HG03196 (cell line): ENCODE data around the gene F2.
"Not testable (repeated sequence)": the region's sequence is repeated elsewhere in the genome, so short reads cannot be mapped to it uniquely, and the experiment has no call there.

Source experiments
- ATAC-seq: cut with Tn5 transposase; IDR thresholded peaks from one replicate; pipeline ENCODE4 v1.9.1; 2021; ENCODE audit not compliant: unreplicated experiment

F2 gene

DNA sequence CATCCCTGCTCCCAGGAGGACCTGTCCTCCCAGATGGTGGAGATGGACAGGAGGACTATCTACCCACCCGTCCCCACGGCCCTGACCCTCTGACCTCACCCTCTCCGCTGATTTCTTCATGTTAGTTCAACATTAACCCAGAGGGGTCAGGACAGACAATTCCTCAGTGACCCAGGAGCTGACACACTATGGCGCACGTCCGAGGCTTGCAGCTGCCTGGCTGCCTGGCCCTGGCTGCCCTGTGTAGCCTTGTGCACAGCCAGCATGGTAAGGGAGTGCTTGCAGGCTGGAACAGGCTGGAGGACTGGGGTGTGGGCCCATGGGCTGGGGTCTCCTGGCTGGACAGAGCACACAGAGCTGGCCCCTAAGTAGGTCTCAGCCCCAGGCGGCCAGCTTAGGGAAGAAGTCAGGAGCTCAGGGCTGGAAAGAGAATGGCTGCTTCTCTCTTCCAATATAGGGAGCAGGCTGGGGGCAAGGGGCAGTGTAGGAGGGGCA is at the start of gene F2:
Gene F2 (plus strand): TSS at position 166 of the 495 bp plus-strand sequence. CDS start 23 bp downstream, at position 189.
- ATAC-seq: no peak

DNA sequence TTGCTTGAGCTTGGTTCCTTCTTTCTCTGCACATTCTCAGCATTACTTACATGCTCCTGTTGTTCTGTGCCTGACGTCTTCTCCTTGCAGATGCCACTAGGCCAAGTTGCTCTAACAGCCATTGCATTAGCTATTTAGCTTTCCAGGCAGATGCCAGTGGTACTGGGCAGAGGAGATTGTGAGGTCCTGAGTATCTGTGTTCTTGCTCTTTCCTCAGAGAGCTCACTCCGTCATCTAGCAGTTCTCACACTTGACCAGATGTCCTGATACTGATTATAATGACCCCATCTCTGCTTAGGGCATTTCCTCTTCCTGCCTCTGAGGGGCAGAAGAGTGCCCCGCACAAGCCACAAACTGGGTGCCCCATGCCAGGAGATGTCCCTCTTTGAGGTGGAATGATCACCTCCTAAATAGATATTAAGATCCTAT is 49.3 kb upstream of the F2 start:
- ATAC-seq: no peak

GRCh38 chr11:46670521-46670920 is 48.5 kb upstream of the F2 start:
- not testable (repeated sequence) for ATAC-seq

DNA sequence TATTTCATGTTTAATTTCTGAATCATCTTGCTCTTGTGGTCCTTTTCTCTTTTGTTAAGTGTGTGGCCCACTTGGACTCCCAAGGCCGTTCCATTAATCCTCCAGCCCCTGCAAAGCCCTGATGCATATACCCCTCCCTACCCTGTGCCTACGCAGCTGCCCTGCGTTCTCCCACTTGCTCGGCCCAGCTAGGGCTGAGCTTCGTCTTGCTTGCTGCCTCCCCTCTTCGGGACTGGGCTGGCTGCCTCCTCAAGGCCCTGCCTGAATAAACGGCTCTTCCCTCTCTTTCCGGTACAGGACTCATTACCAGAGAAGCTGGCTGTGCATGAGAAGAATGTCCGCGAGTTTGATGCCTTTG is 47.1 kb upstream of the F2 start:
- ATAC-seq: no peak

GRCh38 chr11:46672381-46672839 is 46.6 kb upstream of the F2 start:
- no peak for ATAC-seq

GRCh38 chr11:46673713-46674462 is 45.1 kb upstream of the F2 start:
- ATAC-seq: no peak

DNA sequence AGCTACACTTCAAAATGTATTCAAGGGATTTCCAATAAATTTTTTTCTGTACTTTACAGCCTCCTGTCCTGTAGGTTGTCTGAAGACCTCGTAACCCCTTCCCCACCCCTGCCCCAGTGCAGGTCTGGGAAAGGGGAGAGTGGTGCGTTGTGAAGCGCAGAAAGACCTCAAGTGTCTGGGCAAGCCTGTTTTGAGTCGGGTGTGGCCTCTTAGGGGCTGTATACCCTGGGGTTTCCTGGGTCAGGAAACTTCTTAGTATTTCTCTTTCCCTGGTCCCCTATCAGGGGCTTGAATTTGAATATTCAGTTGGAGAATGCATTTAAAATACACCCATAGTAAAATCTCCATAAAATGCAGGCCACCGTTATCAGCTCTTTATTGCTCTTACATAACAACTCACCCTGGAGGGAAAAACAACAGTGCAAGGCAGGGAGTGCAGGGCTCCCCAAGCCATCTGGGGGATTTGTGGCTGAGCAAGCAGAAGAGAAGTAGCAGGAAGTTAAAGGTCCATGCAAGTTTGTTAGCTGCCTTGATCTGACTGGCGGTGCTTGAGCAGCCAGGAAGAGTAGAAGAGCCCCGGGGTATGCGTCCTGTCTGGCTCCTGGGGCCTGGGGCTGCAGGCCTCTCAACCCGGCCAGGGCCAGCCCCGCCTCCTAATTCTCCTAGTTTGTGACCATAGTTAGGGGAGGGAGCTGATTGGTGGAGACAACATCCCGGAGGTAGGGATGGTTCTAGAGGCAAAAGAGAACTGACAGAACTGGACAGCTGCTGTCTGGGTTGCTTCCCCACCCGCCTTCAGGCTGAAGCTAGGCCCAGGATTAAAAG is 44.3 kb upstream of the F2 start:
- ATAC-seq: no peak

DNA sequence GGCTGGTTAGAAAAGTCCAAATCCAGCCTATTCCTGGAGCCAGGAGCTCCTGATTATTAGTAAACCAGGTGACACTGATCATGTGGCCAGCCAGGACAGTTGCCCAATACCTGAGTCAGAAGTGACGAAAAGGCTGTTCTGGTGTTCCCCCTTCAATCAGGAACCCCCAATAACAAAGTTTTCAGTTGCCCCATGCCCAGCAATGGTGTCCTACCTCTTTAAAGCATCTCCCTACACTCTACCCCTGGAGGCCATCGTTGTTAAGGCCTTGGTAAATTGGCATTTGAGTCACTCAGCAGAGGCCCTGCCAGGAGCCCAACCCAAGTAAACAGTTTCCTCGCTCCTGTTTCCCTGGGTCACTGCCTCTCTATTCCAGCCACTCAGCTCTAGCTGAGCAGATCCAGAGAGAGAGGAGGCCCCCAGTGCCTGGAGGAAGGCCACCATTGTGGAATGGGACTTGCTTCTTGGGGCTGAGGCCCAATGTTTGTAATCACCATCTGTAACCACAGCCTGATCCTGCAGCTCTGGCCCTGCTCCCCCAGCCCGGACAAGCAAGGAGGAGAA is 43.6 kb upstream of the F2 start:
- ATAC-seq: no peak

- no peak for ATAC-seq
These were observed 43.1 kb upstream of the F2 start for GRCh38 chr11:46675949-46676348.

DNA sequence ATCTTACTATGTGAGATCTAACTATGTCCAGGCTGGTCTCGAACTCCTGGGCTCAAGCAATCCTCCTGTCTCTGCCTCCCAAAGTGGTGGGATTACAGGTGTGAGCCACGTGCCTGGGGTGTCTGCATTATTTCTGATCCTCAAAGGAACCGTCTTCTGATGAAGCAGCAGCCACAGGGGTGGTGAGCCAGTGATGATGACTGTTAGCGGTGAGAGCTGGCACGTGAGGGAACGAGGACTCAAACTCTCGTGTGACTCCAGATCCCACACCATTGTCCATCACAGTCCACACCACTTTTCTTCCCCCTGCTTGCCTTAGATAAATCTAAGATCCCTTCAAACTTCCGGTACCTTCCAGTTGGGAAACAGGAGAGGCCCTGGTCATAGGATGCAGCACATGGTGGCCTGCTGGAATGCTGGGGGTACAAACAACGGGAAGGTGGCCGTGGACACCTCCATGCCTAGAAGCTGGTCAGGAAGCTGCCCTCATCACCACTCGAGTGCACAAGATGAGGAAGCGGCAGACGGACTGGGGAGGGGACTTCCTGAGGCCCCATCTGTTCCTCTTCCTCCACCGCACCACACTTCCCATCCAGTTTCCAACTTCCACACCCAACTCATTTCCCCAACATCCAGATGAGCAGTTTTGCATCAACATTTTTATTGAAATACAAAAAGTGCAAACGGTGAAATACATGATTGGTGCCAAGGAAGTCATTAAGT is 42.4 kb upstream of the F2 start:
- ATAC-seq: no peak

DNA sequence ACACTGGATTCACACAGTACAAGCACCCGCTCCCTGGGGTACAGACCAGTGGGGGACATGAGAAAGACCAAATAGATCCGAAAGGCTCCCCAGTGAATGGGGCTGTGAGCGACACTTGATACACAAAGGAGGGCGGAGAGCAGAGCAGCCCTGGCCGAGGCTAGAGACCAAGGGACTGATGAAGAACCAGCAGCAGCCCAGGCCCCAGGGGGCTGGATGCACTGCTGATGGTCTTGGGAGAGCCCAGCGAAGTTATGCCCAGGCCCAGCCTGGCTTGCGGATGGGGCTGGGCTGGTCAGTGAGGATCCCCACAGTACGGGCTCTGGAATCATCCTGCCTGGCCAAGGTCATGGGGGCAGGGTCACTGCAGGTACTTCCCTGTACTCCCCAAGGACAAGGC is 41.8 kb upstream of the F2 start:
- ATAC-seq: no peak

- no peak for ATAC-seq
These were observed 40.8 kb upstream of the F2 start for GRCh38 chr11:46677991-46678740.

GRCh38 chr11:46678741-46679130 is 40.3 kb upstream of the F2 start:
- no peak for ATAC-seq

- ATAC-seq: no peak
These were observed 39.5 kb upstream of the F2 start for GRCh38 chr11:46679241-46680163.

DNA sequence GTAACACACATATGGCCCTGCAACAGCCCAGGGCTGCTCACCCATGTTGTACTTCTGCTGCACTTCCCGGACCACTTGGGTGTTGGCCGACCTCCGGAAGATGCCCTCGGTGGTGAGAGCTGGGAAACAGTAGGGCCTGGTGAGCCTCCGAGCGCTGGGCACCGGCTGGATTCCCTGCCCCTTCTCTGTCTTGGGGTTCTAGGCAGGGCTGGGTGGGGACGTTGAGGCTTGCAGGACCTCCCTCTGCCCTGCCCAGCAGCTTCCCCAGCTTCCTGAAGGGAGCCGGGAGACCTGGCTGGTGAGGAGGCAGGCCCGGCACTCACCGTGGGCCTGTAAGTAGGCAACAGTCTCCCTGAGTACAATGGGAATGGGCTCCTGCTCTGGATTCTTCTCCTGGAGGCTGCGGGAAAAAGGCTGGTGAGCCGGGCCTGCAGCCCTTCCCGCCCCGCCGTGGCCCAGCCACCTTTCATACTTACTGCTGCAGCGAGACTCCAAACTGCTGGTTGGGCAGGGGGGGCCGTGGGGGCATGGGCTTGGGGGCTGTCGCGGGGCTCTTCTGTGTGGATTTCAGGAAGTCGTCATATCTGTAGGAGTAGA is 38.8 kb upstream of the F2 start:
- ATAC-seq: no peak

DNA sequence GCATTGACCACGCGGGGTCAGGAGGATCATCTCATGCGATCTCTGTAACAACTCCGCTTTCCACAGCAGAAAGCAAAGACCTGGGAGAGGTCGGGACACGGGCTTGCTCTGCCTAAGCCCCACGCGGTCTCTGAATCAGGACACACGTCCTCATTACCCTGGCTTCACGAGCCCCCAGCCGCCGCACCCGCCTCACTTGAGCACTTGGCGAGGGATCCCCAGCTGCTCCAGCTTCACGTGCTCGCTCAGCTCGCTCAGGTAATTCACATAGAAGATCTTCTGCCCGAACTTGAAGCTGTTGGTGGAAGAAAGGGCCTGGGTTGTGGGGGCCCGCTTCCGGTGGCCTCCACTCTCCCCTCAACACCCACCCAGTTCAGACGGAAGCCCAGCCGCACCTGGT is 38.2 kb upstream of the F2 start:
- ATAC-seq: no peak

DNA sequence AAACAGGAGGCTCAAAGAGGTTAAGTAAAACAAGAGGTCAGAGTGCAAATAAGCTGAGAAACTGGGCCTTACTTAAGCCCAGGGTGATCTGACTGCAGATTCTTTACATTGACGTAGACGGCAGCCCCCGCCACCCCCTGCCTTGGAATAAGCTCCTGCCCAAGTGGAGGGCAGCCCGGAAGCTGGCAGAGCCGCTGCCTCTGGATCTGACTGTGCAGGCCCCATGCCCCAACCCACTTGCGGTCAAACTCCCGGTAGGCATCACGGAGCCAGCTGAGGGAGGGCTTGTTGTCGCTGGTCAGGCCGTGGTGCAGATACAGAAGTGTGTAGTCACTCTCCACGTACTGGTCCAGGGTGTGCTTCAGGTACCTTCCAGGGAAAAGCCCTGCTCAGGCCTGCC is 37.2 kb upstream of the F2 start:
- no peak for ATAC-seq

DNA sequence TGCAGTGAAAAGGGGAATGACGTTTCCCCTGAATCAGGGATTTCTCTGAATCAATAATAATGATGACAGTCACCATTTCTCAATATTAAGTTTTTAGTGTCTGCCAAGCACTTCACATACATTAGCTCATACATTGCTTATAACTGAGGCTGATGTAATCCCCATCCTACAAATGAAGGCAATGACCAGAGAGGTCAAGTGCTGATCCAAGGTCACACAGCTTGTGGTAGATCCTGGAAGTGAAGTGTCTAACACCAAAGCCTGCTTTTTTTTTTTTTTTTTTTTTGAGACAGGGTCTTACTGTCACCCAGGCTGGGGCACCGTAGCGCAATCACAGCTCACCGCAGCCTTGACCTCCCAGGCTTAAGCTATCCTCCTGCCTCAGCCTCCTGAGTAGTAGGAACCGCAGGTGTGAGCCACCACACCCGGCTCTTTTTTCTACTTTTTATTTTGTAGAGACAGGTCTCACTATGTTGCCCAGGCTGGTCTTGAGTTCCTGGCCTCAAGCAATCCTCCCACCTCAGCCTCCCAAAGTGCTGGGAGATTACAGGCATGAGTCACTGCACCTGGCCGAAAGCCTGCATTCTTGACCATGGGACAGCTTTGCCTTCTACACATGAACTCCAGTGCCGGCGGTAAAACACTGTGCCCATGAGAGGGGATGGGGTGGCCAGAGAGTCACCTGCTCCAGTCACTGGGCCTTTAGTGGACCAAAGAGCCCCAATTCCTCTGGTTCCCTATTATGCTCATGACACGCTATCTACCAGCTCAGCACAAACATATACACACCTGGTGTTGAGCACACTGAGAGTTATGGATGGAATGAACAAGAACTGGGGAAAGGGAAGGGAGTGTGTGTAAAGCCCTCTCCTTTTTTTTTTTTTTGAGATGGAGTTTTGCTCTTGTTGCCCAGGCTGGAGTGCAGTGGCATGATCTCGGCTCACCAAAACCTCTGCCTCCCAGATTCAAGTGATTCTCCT is 36.0 kb upstream of the F2 start:
- ATAC-seq: no peak
